Measurements from ENCODE around the gene FAM98C.
A peak's percentile ranks its signal among the peaks of the same experiment; 100 is the strongest.

Gene FAM98C

DNA sequence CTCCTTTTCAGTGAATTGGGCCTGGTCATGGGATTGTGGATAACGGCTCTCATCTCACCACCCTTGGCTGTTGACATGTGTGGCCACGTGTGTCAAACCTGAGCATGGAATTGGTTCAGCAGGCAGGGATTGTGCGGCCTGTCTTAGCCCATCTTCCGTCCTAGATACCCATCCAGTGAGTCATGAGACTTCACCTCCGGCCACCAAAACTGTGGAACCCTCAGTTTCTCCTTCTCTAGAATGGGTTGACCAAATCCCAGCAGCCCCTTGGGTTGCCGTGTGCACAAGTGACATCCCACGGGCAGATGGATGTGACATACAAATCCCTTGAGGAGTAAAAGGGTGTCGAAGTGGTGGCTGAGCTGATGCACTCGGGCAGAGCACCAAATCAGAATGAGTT lies 21.8 kb upstream of the FAM98C start:
- peaks cover 8% of the 10 kb centered on the region for H3K4me1 ChIP-seq (ENCODE audit: control insufficient read depth, insufficient read depth, low read length, unreplicated experiment)
- H3K27me3 ChIP-seq (ENCODE audit: insufficient read depth, low read length), result no peaks in the 10 kb centered on the region
- H3K36me3 ChIP-seq (ENCODE audit: insufficient read depth, low read length), result peaks cover 10% of the 10 kb centered on the region; the same call in 1 of the 2 replicates
- H3K4me3 ChIP-seq (ENCODE audit: low read depth, low read length), result no peak overlapping the region
- peaks cover 28% of the 10 kb centered on the region for H3K79me2 ChIP-seq (ENCODE audit: control insufficient read depth, insufficient read depth, low read length, unreplicated experiment)
- no peak overlapping the region for H3K27ac ChIP-seq (ENCODE audit: low read depth, low read length)
- no peak overlapping the region for H2AFZ ChIP-seq (ENCODE audit: low read length, unreplicated experiment)

- no peak overlapping the region for H3K4me3 ChIP-seq (ENCODE audit: low read depth, low read length)
- no peak overlapping the region for H3K27ac ChIP-seq (ENCODE audit: low read depth, low read length)
- peaks cover 9% of the 10 kb centered on the region for H3K79me2 ChIP-seq (ENCODE audit: control insufficient read depth, insufficient read depth, low read length, unreplicated experiment)
- H2AFZ ChIP-seq (ENCODE audit: low read length, unreplicated experiment), result no peak overlapping the region
- H3K4me1 ChIP-seq (ENCODE audit: control insufficient read depth, insufficient read depth, low read length, unreplicated experiment), result no peaks in the 10 kb centered on the region
- H3K36me3 ChIP-seq (ENCODE audit: insufficient read depth, low read length), result peaks cover 6% of the 10 kb centered on the region; the same call in 1 of the 2 replicates
- H3K27me3 ChIP-seq (ENCODE audit: insufficient read depth, low read length), result no peaks in the 10 kb centered on the region
These were observed 19.7 kb upstream of the FAM98C start for GRCh38 chr19:38383184-38383583.

GRCh38 chr19:38383743-38384142 lies 19.1 kb upstream of the FAM98C start:
- H2AFZ ChIP-seq (ENCODE audit: low read length, unreplicated experiment), result no peak overlapping the region
- no peak overlapping the region for H3K4me3 ChIP-seq (ENCODE audit: low read depth, low read length)
- no peaks in the 10 kb centered on the region for H3K4me1 ChIP-seq (ENCODE audit: control insufficient read depth, insufficient read depth, low read length, unreplicated experiment)
- no peak overlapping the region for H3K27ac ChIP-seq (ENCODE audit: low read depth, low read length)
- H3K36me3 ChIP-seq (ENCODE audit: insufficient read depth, low read length), result peaks cover 6% of the 10 kb centered on the region; the same call in 1 of the 2 replicates
- peaks cover 9% of the 10 kb centered on the region for H3K79me2 ChIP-seq (ENCODE audit: control insufficient read depth, insufficient read depth, low read length, unreplicated experiment)
- H3K27me3 ChIP-seq (ENCODE audit: insufficient read depth, low read length), result no peaks in the 10 kb centered on the region

DNA sequence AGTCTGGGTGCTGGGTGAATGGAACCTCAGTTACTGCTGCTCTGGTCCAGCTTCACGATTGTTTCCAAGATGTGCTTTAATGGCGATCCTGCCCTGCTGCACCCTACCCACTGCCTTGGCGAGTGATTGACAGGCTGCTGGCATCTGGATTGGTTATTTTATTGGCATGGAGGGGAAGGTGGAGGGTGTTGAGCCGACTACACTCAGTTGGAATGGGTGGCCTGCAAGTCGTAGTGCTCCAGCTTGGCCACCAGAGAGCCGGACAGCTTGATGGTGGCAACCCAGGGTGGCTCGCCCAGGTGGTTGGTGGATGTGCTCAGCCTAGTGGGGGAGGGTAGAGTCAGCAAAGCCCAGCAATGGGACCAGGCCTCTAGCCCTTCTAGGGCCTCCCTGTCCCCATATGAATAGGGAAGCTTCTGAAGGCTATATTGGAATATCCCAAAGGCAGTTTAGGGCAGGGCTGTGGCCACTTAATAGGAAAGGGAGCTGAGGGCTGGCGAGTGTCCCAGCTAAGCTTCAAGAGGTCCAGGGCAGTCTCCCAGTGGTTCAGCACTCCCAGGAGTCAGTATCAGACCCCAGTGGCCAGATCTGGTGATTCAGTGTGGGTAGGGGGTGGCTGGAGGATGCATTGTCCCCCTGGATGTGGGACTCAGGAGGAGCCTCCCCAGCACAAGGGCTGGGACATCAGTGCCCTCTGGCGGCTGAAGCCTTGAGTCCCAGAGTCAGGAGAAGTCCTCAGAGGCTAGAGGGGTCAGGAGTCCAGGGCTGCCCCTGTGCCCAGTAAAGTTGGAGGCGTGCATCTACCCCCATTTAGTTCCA lies 18.5 kb upstream of the FAM98C start:
- Histone ChIP-seq H3K27ac (ENCODE audit: low read depth, low read length) (no peak overlapping the region), H3K36me3 (ENCODE audit: insufficient read depth, low read length) (peaks cover 6% of the 10 kb centered on the region; the same call in 1 of the 2 replicates), H3K79me2 (ENCODE audit: control insufficient read depth, insufficient read depth, low read length, unreplicated experiment) (peaks cover 5% of the 10 kb centered on the region), H3K27me3 (ENCODE audit: insufficient read depth, low read length) (no peaks in the 10 kb centered on the region), H3K4me1 (ENCODE audit: control insufficient read depth, insufficient read depth, low read length, unreplicated experiment) (no peaks in the 10 kb centered on the region), H2AFZ (ENCODE audit: low read length, unreplicated experiment) (no peak overlapping the region), H3K4me3 (ENCODE audit: low read depth, low read length) (no peak overlapping the region)

DNA sequence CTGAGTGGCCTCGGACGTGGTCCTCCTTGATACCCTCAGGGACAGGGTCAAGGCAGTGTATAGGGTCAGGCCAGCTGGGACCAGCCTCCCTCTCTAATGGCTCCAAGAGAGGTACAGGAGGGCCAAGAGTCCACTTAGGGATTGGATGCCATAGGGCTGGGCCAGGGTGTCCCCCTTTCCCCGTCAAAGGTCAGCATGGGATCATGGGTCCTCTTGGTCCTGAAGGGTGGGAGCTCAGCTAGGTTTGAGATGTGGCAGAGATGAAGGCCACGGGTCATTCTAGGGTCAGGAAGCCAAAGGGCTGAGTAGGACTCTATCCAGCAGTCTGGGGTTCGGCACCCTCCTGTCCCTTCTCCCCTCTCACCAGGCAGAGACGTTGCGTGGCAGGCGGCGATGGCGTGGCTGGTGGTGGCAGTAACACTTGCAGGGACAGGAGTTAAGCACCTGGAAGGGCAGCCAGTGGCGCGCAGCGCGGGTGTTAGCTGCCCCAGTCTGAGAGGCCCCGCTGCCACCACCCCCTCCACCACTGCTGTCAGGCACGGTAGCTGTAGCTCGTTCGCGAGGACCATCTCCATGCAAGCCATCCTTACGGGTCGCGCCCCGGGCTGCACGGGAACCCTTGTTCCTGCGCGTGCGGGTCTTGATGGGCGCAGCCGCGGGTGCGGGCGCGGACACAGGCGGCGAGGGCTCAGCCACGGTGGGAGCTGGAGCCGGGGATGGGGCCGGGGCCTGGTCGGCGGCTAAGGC lies 17.7 kb upstream of the FAM98C start:
- Histone ChIP-seq H3K4me3 (ENCODE audit: low read depth, low read length) (no peak overlapping the region), H3K27me3 (ENCODE audit: insufficient read depth, low read length) (no peaks in the 10 kb centered on the region), H2AFZ (ENCODE audit: low read length, unreplicated experiment) (no peak overlapping the region), H3K36me3 (ENCODE audit: insufficient read depth, low read length) (peaks cover 6% of the 10 kb centered on the region; the same call in 1 of the 2 replicates), H3K79me2 (ENCODE audit: control insufficient read depth, insufficient read depth, low read length, unreplicated experiment) (peaks cover 8% of the 10 kb centered on the region), H3K27ac (ENCODE audit: low read depth, low read length) (no peak overlapping the region), H3K4me1 (ENCODE audit: control insufficient read depth, insufficient read depth, low read length, unreplicated experiment) (peaks cover 4% of the 10 kb centered on the region)

- H3K79me2 ChIP-seq (ENCODE audit: control insufficient read depth, insufficient read depth, low read length, unreplicated experiment), result peaks cover 11% of the 10 kb centered on the region
- H3K4me3 ChIP-seq (ENCODE audit: low read depth, low read length), result no peak overlapping the region
- H3K4me1 ChIP-seq (ENCODE audit: control insufficient read depth, insufficient read depth, low read length, unreplicated experiment), result peaks cover 9% of the 10 kb centered on the region
- H3K27me3 ChIP-seq (ENCODE audit: insufficient read depth, low read length), result no peaks in the 10 kb centered on the region
- H2AFZ ChIP-seq (ENCODE audit: low read length, unreplicated experiment), result no peak overlapping the region
- H3K27ac ChIP-seq (ENCODE audit: low read depth, low read length), result no peak overlapping the region
- H3K36me3 ChIP-seq (ENCODE audit: insufficient read depth, low read length), result peaks cover 5% of the 10 kb centered on the region; the same call in 1 of the 2 replicates
These were observed 17.1 kb upstream of the FAM98C start for GRCh38 chr19:38385804-38386257.

- Histone ChIP-seq H3K27ac (ENCODE audit: low read depth, low read length) (no peak overlapping the region), H3K27me3 (ENCODE audit: insufficient read depth, low read length) (no peaks in the 10 kb centered on the region), H3K79me2 (ENCODE audit: control insufficient read depth, insufficient read depth, low read length, unreplicated experiment) (peaks cover 11% of the 10 kb centered on the region), H2AFZ (ENCODE audit: low read length, unreplicated experiment) (no peak overlapping the region), H3K4me1 (ENCODE audit: control insufficient read depth, insufficient read depth, low read length, unreplicated experiment) (peaks cover 11% of the 10 kb centered on the region), H3K36me3 (ENCODE audit: insufficient read depth, low read length) (no peaks in the 10 kb centered on the region), H3K4me3 (ENCODE audit: low read depth, low read length) (no peak overlapping the region)
These were observed 16.5 kb upstream of the FAM98C start for GRCh38 chr19:38386300-38386970.

DNA sequence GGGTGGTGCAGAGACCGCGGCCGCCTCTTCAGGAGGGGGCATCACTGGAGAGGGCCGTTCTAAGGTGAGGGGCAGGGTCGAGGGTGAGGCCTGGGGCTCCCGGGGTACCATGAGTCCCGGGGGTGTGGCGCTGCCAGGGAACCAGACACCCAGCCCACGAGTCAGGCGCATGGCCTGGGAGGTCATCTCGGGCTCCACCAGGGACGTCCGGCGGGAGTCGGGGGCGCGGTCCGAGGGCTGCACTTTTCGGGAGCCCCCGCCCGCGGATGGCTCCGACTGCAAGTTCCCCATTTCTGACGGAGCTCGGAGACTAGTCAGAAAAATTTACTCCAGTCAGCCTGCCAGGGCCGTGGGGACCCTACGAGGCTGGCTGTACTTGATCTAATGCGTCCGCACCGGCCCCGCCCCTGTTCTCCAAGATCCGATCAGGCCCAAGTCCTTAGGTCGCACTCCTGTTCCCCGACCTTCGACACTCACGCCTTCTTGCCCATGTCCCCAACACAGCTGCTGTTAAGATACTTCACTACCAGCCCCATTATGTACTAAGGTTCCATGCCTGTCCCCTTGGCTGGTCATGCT lies 15.8 kb upstream of the FAM98C start:
- no peak overlapping the region for H2AFZ ChIP-seq (ENCODE audit: low read length, unreplicated experiment)
- peak overlapping the region; percentile 88 for H3K4me3 ChIP-seq (ENCODE audit: low read depth, low read length)
- 0 out of 2 replicates have a peak overlapping the region, but pooled peaks have one; percentile 52 for H3K27ac ChIP-seq (ENCODE audit: low read depth, low read length)
- no peaks in the 10 kb centered on the region for H3K36me3 ChIP-seq (ENCODE audit: insufficient read depth, low read length)
- no peaks in the 10 kb centered on the region for H3K27me3 ChIP-seq (ENCODE audit: insufficient read depth, low read length)
- H3K4me1 ChIP-seq (ENCODE audit: control insufficient read depth, insufficient read depth, low read length, unreplicated experiment), result peaks cover 14% of the 10 kb centered on the region
- peaks cover 11% of the 10 kb centered on the region for H3K79me2 ChIP-seq (ENCODE audit: control insufficient read depth, insufficient read depth, low read length, unreplicated experiment)

- peak within 1 kb of the TSS; percentile 88 for H3K4me3 ChIP-seq (ENCODE audit: low read depth, low read length)
- peaks cover 11% of the 10 kb centered on the region for H3K79me2 ChIP-seq (ENCODE audit: control insufficient read depth, insufficient read depth, low read length, unreplicated experiment)
- peak within 1 kb of the TSS; percentile 68 for H2AFZ ChIP-seq (ENCODE audit: low read length, unreplicated experiment)
- no peaks in the 10 kb centered on the region for H3K27me3 ChIP-seq (ENCODE audit: insufficient read depth, low read length)
- H3K27ac ChIP-seq (ENCODE audit: low read depth, low read length), result peak within 1 kb of the TSS; percentile 86
- peaks cover 20% of the 10 kb centered on the region for H3K4me1 ChIP-seq (ENCODE audit: control insufficient read depth, insufficient read depth, low read length, unreplicated experiment)
- no peaks in the 10 kb centered on the region for H3K36me3 ChIP-seq (ENCODE audit: insufficient read depth, low read length)
These were observed 15.1 kb upstream of the FAM98C start, which contains the start of gene GGN for GRCh38 chr19:38387550-38388348. TSS of gene GGN (minus strand) at chr19:38388034. CDS start at chr19:38387261, 773 bp downstream.

All from ACC112 (cell line).